WTC11 (cell line): ENCODE data around the gene TAF15.

Experiments used
- ATF6 ChIP-seq: sonication (generic); formaldehyde crosslinking; IDR thresholded peaks from 2 replicates; pipeline ENCODE4 v1.8.1; 2023; ENCODE audit warnings: mild to moderate bottlenecking, missing genetic modification reagents
- CTCF ChIP-seq: fragments of 200-600 bp; IDR thresholded peaks from 2 replicates; pipeline ENCODE4 v1.8.0; 2022; ENCODE audit warnings: antibody characterized with exemption
- MAX ChIP-seq: sonication (generic); formaldehyde crosslinking; IDR thresholded peaks from 2 replicates; pipeline ENCODE4 v1.8.0; 2022; ENCODE audit warnings: mild to moderate bottlenecking, missing genetic modification reagents
- ZNF121 ChIP-seq: sonication (generic); formaldehyde crosslinking; IDR thresholded peaks from 2 replicates; pipeline ENCODE4 v1.8.0; 2023; ENCODE audit warnings: missing genetic modification reagents

- TF ChIP-seq ATF6 (CRISPR knock-in tag) (no peak), CTCF (no peak), ZNF121 (CRISPR knock-in tag) (no peak), MAX (no peak)
Measured at GRCh38 chr17:35889818-35890773, 80.8 kb downstream of the TAF15 start.
